Erythroblast (primary cell): ENCODE data around the gene AKAP11.

ENCODE experiments used
- GATA1 ChIP-seq: IDR thresholded peaks from 2 replicates; pipeline ENCODE4 v1.6.1; 2011; ENCODE audit warnings: low read depth, mild to moderate bottlenecking, control low read depth, low read length, moderate library complexity
- POLR2A ChIP-seq: IDR thresholded peaks from 2 replicates; pipeline ENCODE4 v1.6.1; 2011; ENCODE audit warnings: mild to moderate bottlenecking, low read length

- TF ChIP-seq POLR2A (no peak), GATA1 (no peak)
Measured at GRCh38 chr13:42246541-42246940, 25.4 kb upstream of the AKAP11 start.
